H9 (cell line): ENCODE results near the gene MTMR1. TPM values are rescaled to one million over a fixed set of nuclear protein-coding genes. Genes with fewer than 3 reads are reported as not detected.

Experiments
- DNase-seq: peaks from one replicate; pipeline ENCODE4 v3.0.0-alpha.2; 2017
- H2AFZ ChIP-seq: one replicate; pipeline ENCODE4 v1.6.1; 2013; ENCODE audit warnings: mild to moderate bottlenecking, low read length, control low read depth, moderate library complexity
- H2AK5ac ChIP-seq: 2 replicates; pipeline ENCODE4 v1.6.1; 2013; ENCODE audit warnings: low read length, control low read depth, mixed read lengths; ENCODE audit not compliant: insufficient read length
- H2BK120ac ChIP-seq: one replicate; pipeline ENCODE4 v1.6.1; 2013; ENCODE audit warnings: low read depth, mild to moderate bottlenecking, low read length, control low read depth, inconsistent platforms; ENCODE audit not compliant: poor library complexity, severe bottlenecking
- H2BK12ac ChIP-seq: 2 replicates; pipeline ENCODE4 v1.6.1; 2013; ENCODE audit warnings: low read length, control low read depth, mixed read lengths, low read depth; ENCODE audit not compliant: insufficient read length
- H2BK15ac ChIP-seq: 2 replicates; pipeline ENCODE4 v1.6.1; 2013; ENCODE audit warnings: low read depth, low read length, control low read depth
- H2BK20ac ChIP-seq: one replicate; pipeline ENCODE4 v1.6.1; 2013; ENCODE audit warnings: low read depth, mild to moderate bottlenecking, low read length, control low read depth, inconsistent platforms; ENCODE audit not compliant: poor library complexity, severe bottlenecking
- H2BK5ac ChIP-seq: 2 replicates; pipeline ENCODE4 v1.6.1; 2013; ENCODE audit warnings: low read length, control low read depth, mixed read lengths; ENCODE audit not compliant: insufficient read length
- H3K14ac ChIP-seq: 2 replicates; pipeline ENCODE4 v1.6.1; 2013; ENCODE audit warnings: low read length, control low read depth; ENCODE audit not compliant: insufficient read depth
- H3K18ac ChIP-seq: 2 replicates; pipeline ENCODE4 v1.6.1; 2013; ENCODE audit warnings: low read depth, mild to moderate bottlenecking, mixed read lengths, low read length, control low read depth; ENCODE audit not compliant: insufficient read length
- H3K23ac ChIP-seq: 2 replicates; pipeline ENCODE4 v1.6.1; 2013; ENCODE audit warnings: low read length, control low read depth, mixed read lengths, low read depth; ENCODE audit not compliant: insufficient read length
- H3K23me2 ChIP-seq: 2 replicates; pipeline ENCODE4 v1.6.1; 2013; ENCODE audit warnings: low read depth, mild to moderate bottlenecking, mixed read lengths, low read length, control low read depth; ENCODE audit not compliant: insufficient read length, poor library complexity, severe bottlenecking
- H3K27ac ChIP-seq: 2 replicates; pipeline ENCODE4 v1.5.1; 2013; ENCODE audit warnings: low read length, control low read depth, mixed read lengths, low read depth; ENCODE audit not compliant: insufficient read length
- H3K27me3 ChIP-seq: 2 replicates; pipeline ENCODE4 v1.6.1; 2013; ENCODE audit warnings: low read length, control low read depth, inconsistent platforms; ENCODE audit not compliant: insufficient read depth
- H3K4ac ChIP-seq: 2 replicates; pipeline ENCODE4 v1.6.1; 2013; ENCODE audit warnings: low read depth, mild to moderate bottlenecking, control low read depth, inconsistent platforms, low read length, moderate library complexity
- H3K4me1 ChIP-seq: 2 replicates; pipeline ENCODE4 v1.6.1; 2013; ENCODE audit warnings: low read length, control low read depth, inconsistent platforms; ENCODE audit not compliant: insufficient read depth
- H3K4me2 ChIP-seq: 2 replicates; pipeline ENCODE4 v1.6.1; 2013; ENCODE audit warnings: low read length, control low read depth, mixed read lengths; ENCODE audit not compliant: insufficient read length, insufficient read depth
- H3K56ac ChIP-seq: 2 replicates; pipeline ENCODE4 v1.6.1; 2013; ENCODE audit warnings: low read depth, mild to moderate bottlenecking, mixed read lengths, low read length, control low read depth; ENCODE audit not compliant: insufficient read length
- H3K79me1 ChIP-seq: 2 replicates; pipeline ENCODE4 v1.6.1; 2013; ENCODE audit warnings: low read depth, mild to moderate bottlenecking, moderate library complexity, low read length, control low read depth, inconsistent platforms; ENCODE audit not compliant: insufficient read depth, poor library complexity, severe bottlenecking
- H3K79me2 ChIP-seq: 2 replicates; pipeline ENCODE4 v1.6.1; 2013; ENCODE audit warnings: low read length, control low read depth, inconsistent platforms; ENCODE audit not compliant: insufficient read depth
- H3K9ac ChIP-seq: 2 replicates; pipeline ENCODE4 v1.6.1; 2013; ENCODE audit warnings: low read length, control low read depth, mixed read lengths; ENCODE audit not compliant: insufficient read length; ENCODE audit errors: extremely low read depth
- H3K9me3 ChIP-seq: one replicate; pipeline ENCODE4 v1.6.1; 2013; ENCODE audit warnings: low read depth, low read length, inconsistent platforms; ENCODE audit not compliant: control insufficient read depth
- H3T11ph ChIP-seq: one replicate; pipeline ENCODE4 v1.6.1; 2013; ENCODE audit warnings: mild to moderate bottlenecking, low read length, control low read depth, inconsistent platforms
- H4K20me1 ChIP-seq: one replicate; pipeline ENCODE4 v1.6.1; 2013; ENCODE audit not compliant: control insufficient read depth, insufficient read length, insufficient read depth
- H4K5ac ChIP-seq: 2 replicates; pipeline ENCODE4 v1.6.1; 2013; ENCODE audit warnings: low read depth, mild to moderate bottlenecking, mixed read lengths, low read length, control low read depth; ENCODE audit not compliant: insufficient read length
- H4K8ac ChIP-seq: replicated peaks from 2 replicates; pipeline ENCODE4 v1.6.1; 2013; ENCODE audit warnings: low read length, control low read depth, mixed read lengths, low read depth; ENCODE audit not compliant: insufficient read length
- H4K91ac ChIP-seq: 2 replicates; pipeline ENCODE4 v1.6.1; 2013; ENCODE audit warnings: low read depth, mild to moderate bottlenecking, moderate library complexity, mixed read lengths, low read length, control low read depth; ENCODE audit not compliant: insufficient read length
- H3K27ac Mint-ChIP-seq, 3 experiments: 2 replicates in 2 of 3; 3 replicates in 1 of 3; pipeline ENCODE4 v1.8.0; 2020 to 2021; ENCODE audit warnings: mixed read lengths in 3 of 3, mild to moderate bottlenecking in 1 of 3, moderate library complexity in 1 of 3
- H3K27me3 Mint-ChIP-seq: 2 replicates; pipeline ENCODE4 v1.8.0; 2021; ENCODE audit warnings: low read depth, mild to moderate bottlenecking, moderate library complexity, mixed read lengths
- H3K36me3 Mint-ChIP-seq, 3 experiments: 2 replicates in 2 of 3; 3 replicates in 1 of 3; pipeline ENCODE4 v1.8.0; 2020 to 2021; ENCODE audit warnings: low read depth in 3 of 3, mixed read lengths in 3 of 3; ENCODE audit not compliant: insufficient read depth in 1 of 3
- H3K4me1 Mint-ChIP-seq, 2 experiments: 2 replicates each; pipeline ENCODE4 v1.8.0; 2020; ENCODE audit warnings: mixed read lengths in 2 of 2
- H3K4me3 Mint-ChIP-seq, 2 experiments: 2 replicates in 1 of 2; 3 replicates in 1 of 2; pipeline ENCODE4 v1.8.0; 2020 to 2021; ENCODE audit warnings: mild to moderate bottlenecking in 2 of 2, mixed read lengths in 2 of 2, moderate library complexity in 1 of 2
- H3K9me3 Mint-ChIP-seq, 2 experiments: 2 replicates in 1 of 2; 3 replicates in 1 of 2; pipeline ENCODE4 v1.8.0; 2020; ENCODE audit warnings: mild to moderate bottlenecking in 2 of 2, mixed read lengths in 2 of 2, moderate library complexity in 1 of 2
- CTCF ChIP-seq: fragments of 200-600 bp; sonication (generic); conservative IDR thresholded peaks from 3 replicates; pipeline ENCODE4 v1.8.0; 2021; ENCODE audit warnings: antibody characterized with exemption, mild to moderate bottlenecking
- WGBS: extraction: QIAGEN DNeasy Blood & Tissue Kit; methylation state at CpG from one replicate; pipeline ENCODE4 v1.1.7; 2013; ENCODE audit warnings: missing lambda C conversion rate, low lambda C conversion rate, mixed read lengths; ENCODE audit not compliant: insufficient read length; ENCODE audit errors: extremely low coverage; 5-methylcytosine and 5-hydroxymethylcytosine counted together
- total RNA-seq: library from RNA; stranded (reverse); gene quantifications from 2 replicates; pipeline ENCODE4 v1.2.1, GENCODE V29; 2021

Gene MTMR1
- total RNA-seq, 1 experiment from 2014 or later: 25.2 TPM

GRCh38 chrX:150730719-150731118 is 37.5 kb downstream of the MTMR1 start:
- H3K14ac ChIP-seq: no peak overlapping the region
- H3K4me2 ChIP-seq: no peak overlapping the region
- Mint-ChIP-seq H3K9me3 (peaks cover 50 to 64% of the 10 kb centered on the region in 2 experiments), H3K4me3 (no peak overlapping the region), H3K27ac (no peak overlapping the region), H3K4me1 (peaks cover 2% of the 10 kb centered on the region in 2 experiments; a peak in 3 of 4 replicates), H3K36me3 (peaks cover 5 to 51% (median 22%) of the 10 kb centered on the region in 3 experiments; a peak in 6 of 7 replicates), H3K27me3 (no peaks in the 10 kb centered on the region)
- H3K9ac ChIP-seq: no peak overlapping the region
- no peak overlapping the region for H3K56ac ChIP-seq
- no peak overlapping the region for H2BK20ac ChIP-seq
- H3K18ac ChIP-seq: no peak overlapping the region
- no peak overlapping the region for H3K27ac ChIP-seq
- no peak overlapping the region for H2BK12ac ChIP-seq
- H3K79me2 ChIP-seq: 0 out of 2 replicates have a peak, but pooled peaks cover under 1% of the 10 kb centered on the region
- no peaks in the 10 kb centered on the region for H3K79me1 ChIP-seq
- no peak overlapping the region for H4K8ac ChIP-seq
- no peak overlapping the region for H3T11ph ChIP-seq
- no peaks in the 10 kb centered on the region for H3K23me2 ChIP-seq
- no peak overlapping the region for H2BK5ac ChIP-seq
- no peak overlapping the region for H3K23ac ChIP-seq
- no peak overlapping the region for H2AFZ ChIP-seq
- H4K5ac ChIP-seq: no peak overlapping the region
- H3K27me3 ChIP-seq: no peaks in the 10 kb centered on the region
- H2BK15ac ChIP-seq: no peak overlapping the region
- peaks cover 1% of the 10 kb centered on the region; the same call in 1 of the 2 replicates for H3K4me1 ChIP-seq
- no peaks in the 10 kb centered on the region for H3K9me3 ChIP-seq
- DNase-seq: no peak
- H2AK5ac ChIP-seq: no peak overlapping the region
- H2BK120ac ChIP-seq: no peak overlapping the region
- H4K20me1 ChIP-seq: no peaks in the 10 kb centered on the region
- no peak overlapping the region for H3K4ac ChIP-seq
- no peak for TF ChIP-seq CTCF
- no peak overlapping the region for H4K91ac ChIP-seq
- no CpG with 5 or more reads among the region's 6 CpGs for WGBS
